Stimulated activated CD4-positive, alpha-beta T cell treated with anti-CD3 and anti-CD28 coated beads, Interleukin-12 subunit alpha, Interleukin-12 subunit beta, amount 100 ng/mL, for 4 hours (primary cell): ENCODE data around the gene ACR.
"Not testable (repeated sequence)": the region's sequence is repeated elsewhere in the genome, so short reads cannot be mapped to it uniquely, and the experiment has no call there.

Source experiments
- DNase-seq: peaks from one replicate; pipeline ENCODE4 v3.0.0-alpha.2; 2020

Gene ACR

DNA sequence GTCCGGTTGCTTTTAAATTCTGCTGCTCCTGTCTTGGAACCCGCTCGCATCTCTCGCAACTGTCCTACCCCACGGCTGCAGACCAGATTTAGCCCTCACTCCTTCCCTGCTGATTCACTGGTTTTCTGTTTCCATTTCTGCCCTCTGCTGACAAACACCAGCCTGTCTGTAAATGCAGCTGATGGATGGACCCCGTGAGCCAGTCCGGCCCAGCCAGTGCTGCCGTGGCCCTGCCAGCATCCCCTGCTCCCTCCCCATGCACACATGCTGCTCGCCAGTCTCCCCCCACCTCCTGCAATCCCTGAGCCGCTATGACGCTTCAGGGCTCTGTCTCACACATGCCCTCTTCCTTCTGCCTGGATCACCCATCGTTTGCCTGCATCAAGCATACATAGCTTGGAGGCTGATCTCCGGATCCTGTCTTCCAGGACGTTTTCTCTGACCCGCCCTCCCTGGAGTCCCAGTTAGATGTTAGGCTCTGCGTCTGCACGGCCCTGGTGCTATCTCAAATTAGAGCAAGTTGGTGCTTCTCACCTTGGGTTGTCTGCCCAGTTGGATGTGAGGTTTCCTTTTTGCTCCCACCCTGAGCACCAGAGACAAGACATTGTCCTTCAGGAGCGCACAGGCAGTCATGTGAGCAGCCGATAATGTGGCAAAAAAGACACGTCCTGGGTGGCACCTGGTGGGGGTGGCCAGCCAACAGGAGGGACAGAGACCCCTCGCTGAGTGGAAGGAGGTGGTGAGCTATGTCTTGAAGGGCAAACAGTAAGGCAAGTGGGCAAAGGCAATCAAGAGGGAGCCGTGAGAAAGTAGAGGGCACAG is 4.3 kb upstream of the ACR start:
- DNase-seq, result no peak

DNA sequence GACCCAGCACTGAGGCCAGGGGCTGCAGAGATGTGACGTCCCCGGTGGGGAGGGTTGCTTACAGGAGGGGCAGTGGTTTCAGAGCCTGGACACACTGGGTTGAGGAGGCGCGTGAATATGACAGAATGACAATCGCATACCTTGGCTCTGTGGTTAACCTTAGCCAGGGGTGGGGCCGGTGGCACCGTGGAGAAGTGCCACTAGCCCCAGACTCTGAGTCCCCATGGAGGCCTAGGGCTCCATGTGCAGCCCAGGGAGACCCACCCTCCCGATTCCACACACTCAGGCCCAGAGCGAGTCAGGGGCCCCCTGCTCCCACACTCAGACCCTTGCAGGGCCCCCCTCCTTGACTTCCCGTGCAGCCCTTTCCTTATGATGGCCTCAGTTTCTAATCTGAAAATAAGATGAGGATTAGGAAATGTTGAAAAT is 3.6 kb upstream of the ACR start:
- DNase-seq, result no peak

DNA sequence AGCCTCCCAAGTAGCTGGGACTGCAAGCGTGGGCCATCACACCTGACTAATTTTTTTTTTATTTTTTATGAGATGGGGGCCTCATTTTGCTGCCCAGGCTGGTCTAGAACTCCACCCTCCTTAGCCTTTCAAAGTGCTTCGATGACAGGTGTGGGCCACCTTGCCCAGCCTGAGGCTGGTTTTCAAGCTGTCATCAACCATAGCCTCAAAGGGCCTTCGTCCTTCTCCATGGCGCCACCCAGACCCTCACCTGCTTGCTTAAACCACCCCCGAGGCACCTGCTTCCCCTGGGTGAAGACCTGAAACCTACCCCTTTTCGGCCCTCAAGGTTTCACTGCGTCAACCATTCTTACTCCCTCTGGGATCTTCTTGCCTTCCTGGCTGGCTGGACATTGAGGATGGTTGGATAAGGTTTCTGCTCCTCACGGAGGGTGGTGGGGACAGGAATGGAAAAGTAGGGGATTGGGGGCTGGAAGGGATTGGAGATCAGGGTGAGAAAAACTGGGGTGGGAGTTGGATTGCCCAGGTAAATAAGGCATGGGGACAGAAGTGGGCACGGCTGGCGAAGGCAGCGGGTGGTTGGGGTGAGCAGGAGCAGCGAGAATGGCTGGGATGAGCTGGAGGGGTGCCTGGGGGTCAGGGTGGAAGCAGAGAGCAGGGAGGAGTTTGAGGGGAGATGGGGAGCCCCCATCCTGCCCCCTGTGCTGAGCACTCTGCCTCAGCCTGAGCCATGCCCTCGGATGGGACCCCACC is 2.8 kb upstream of the ACR start:
- no peak for DNase-seq

DNA sequence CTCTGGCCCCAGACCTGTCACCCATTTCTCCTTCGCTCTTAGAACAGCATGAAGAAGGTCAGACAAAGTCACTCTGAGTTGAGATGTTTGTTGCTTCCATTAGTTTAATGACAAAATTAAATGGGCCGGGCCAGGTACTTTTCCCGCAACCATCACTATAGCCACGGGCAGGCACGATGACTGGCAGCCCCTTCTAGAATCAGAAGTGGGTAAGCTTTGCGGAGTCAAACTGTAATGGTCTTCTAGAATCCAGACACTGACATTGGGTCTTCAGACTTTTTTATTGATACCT is 2.3 kb upstream of the ACR start:
- DNase-seq, result no peak

DNA sequence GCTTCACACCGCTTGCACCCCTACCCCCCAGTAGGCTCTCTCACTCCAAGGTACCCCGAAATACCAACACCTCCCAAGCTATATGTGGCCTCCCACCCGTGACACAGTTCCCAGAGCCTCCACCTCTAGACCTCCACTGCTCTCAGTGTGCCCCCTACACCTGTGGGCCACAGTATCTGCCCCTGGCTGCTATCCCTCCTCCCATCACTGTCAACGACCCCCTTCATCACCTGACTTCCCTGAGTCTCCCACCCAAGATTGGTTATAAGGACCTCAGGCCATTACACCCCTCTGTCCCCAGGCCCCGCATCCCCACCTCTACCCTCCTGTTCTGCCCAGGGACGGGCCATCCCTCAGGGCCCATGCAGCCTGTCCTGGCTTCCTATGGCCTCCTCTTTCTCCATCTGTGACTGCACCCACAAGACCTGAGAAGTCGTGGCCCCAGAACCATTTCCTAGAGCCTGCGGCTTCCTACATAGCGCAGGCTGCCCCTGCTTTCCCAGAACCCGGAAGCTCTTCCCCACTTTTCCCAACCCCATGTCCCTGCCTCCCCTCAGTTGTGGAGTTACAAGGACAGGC is 734 bp downstream of the ACR start:
- no peak for DNase-seq

DNA sequence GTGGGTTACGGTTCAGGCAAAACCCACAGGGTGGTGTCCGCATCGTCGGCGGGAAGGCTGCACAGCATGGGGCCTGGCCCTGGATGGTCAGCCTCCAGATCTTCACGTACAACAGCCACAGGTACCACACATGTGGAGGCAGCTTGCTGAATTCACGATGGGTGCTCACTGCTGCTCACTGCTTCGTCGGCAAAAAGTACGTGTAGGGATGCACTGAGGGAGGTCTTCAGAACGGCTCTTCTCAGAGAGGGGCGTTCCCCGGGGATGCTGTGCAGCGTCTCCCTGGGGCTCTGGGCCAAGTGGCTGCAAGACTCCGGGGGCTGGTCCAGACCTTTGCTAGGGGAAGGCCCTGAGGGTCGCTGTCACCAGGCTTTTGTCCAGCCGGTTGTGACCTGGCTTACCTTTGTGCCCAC is 1.3 kb downstream of the ACR start:
- no peak for DNase-seq

DNA sequence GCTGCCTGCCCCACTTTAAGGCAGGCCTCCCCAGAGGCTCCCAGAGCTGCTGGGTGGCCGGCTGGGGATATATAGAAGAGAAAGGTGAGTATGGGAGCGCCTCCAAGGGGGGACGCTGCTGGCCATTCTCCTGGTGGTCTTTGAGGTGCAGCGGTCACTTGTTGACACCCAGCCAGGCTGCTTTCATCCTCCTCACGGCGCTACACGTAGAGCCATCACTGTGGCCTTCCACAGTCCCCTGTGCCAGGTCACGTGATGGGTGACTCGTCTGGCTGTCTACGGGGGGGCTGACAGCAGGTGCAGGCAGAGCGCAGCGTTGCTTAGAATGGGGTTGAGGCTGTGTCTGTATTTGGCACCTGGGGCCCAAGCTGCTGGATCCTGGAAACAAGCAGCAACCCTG is 1.9 kb downstream of the ACR start:
- no peak for DNase-seq

DNA sequence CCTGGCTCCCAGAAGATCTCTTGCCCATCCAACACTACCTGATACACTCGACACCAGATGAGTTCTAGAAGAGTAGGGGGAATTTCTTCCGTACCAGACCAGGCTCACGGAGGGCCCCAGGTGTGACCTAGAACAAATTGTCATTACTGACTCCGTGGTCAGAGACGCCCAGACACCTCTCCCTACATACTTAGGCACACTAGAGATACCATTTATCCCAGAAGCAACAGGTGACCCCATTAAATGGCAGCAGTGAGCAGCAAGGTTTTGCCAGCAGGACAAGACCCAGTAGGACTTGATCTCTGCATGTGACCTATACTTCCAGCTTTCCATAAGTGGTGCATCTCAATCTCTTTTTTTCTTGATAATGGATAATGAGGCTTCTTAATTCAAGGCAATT is 2.7 kb downstream of the ACR start:
- not testable (repeated sequence) for DNase-seq

DNA sequence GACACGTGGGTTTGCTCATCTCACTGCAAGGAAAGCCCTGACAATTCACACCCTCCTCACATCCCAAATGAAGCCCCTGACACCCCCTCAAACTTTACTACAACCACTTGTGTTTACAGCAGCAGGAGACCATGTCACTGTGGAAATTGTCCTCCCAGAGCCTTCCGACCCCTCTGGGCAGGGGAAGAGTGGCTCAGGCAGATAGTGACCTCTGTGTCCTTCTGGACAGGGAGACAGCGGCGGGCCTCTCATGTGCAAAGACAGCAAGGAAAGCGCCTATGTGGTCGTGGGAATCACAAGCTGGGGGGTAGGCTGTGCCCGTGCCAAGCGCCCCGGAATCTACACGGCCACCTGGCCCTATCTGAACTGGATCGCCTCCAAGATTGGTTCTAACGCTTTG is 6.4 kb downstream of the ACR start:
- DNase-seq, result not testable (repeated sequence)

DNA sequence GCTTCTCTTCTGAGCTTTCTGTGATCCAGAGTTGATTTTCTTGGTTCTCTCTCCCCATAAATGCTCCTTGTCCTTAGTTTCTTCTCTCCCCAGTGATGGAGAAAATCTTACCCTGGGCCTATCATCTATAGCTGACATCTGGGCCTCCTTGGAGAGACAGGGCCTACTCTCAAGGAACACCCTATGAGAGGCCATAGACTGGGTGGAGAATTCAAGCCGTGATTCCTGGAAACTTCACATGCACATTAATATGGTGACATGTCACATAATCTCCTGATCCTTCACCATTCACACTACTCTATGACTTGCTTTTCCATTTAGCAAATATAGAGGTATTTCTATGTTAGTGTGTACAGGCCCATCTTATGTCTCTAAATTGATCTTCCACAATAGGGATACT is 9.5 kb downstream of the ACR start:
- not testable (repeated sequence) for DNase-seq

DNA sequence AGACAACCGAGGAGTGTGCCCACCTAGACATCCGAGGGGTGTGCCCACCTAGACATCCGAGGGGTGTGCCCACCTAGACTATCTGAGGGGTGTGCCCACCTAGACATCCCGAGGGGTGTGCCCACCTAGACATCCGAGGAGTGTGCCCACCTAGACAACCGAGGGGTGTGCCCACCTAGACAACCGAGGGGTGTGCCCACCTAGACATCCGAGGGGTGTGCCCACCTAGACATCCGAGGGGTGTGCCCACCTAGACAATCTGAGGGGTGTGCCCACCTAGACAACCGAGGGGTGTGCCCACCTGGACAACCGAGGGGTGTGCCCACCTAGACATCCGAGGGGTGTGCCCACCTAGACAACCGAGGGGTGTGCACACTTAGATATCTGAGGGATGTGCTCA is 10.6 kb downstream of the ACR start:
- DNase-seq, result not testable (repeated sequence)

DNA sequence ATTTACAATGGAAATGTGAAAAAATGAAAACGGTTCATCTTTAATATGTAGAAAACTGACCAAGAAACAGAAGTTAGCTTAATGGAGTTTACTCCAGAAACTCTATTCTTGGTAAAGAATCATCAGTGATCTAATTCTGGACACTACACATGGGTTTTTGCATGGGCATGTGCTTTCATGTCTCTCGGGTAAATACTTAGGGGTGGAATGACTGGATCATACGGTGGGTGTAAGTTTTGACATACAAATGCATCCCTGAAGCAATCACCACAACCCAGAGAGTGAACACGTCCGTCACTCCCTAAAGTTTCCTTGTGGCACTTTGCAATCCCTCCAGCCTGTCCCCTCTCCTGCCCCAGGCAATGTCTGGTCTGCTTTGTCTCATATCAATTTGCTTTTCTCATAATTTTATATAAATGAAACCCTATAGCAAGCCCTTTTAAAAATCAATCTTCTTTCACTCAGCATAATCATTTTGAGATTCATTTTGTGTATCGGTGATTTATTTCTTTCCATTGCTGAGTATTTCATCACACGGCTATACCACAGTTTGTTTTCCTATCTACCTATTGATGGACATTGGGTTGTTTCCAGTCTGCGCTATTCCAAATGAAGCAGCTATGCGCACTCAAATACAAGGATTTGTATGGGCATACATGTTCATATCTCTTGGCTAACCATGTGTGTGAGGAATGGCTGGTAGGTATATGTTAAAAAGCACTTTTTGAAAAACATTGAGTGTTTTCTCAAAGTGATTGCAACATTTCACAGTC is 11.5 kb downstream of the ACR start:
- not testable (repeated sequence) for DNase-seq

DNA sequence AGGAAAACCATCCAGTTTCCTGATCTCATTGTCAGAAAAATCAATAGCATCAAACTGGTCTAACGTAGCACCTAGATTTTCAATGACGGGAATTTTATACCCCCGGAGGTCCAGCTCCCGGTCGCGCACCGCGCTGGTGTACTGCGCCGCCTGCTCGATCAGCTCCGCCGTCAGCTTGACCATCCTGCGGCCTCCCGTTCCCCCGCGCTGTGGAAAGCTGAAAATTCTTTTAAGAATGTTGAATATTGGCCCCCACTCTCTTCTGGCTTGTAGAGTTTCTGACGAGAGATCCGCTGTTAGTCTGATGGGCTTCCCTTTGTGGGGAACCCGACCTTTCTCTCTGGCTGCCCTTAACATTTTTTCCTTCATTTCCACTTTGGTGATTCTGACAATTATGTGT is 17.2 kb downstream of the ACR start:
- DNase-seq, result not testable (repeated sequence)

DNA sequence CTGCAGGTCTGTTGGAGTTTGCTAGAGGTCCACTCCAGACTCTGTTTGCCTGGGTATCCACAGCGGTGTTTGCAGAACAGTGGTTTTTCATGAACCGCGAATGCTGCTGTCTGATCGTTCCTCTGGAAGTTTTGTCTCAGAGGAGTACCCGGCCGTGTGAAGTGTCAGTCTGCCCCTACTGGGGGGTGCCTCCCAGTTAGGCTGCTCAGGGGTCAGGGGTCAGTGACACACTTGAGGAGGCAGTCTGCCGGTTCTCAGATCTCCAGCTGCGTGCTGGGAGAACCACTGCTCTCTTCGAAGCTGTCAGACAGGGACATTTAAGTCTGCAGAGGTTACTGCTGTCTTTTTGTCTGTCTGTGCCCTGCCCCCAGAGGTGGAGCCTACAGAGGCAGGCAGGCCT is 18.4 kb downstream of the ACR start:
- DNase-seq, result not testable (repeated sequence)

DNA sequence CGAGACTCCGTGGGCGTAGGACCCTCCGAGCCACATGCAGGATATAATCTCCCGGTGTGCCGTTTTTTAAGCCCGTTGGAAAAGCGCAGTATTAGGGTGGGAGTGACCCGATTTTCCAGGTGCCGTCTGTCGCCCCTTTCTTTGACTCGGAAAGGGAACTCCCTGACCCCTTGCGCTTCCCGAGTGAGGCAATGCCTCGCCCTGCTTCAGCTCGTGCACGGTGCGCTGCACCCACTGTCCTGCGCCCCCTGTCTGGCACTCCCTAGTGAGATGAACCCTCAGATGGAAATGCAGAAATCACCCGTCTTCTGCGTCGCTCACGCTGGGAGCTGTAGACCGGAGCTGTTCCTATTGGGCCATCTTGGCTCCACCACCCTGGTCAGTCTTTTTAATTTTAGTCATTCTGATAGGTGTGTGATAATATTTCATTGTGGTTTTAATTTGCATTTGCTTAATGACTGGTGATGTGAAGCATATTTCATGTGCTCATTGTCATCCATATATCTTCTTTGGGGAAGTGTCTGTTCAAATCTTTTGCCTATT is 19.0 kb downstream of the ACR start:
- DNase-seq, result peak; percentile 44

DNA sequence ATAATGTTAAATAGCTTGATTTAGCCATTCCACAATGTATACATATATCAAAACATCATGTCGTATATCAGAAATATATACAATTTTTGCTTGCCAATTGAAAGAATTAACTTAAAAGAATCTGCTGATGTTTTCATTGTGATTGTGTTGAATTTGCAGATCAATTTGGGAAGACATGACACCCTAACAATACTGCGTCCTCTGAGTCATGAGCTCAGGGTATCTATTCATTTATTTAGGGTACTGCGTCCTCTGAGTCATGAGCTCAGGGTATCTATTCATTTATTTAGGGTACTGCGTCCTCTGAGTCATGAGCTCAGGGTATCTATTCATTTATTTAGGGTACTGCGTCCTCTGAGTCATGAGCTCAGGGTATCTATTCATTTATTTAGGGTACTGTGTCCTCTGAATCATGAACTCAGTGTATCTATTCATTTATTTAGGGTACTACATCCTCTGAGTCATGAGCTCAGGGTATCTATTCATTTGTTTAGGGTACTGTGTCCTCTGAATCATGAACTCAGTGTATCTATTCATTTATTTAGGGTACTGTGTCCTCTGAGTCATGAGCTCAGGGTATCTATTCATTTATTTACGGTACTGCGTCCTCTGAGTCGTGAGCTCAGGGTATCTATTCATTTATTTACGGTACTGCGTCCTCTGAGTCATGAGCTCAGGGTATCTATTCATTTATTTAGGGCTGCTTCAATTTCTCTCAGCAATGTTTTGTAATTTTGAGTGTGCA is 21.8 kb downstream of the ACR start:
- not testable (repeated sequence) for DNase-seq

DNA sequence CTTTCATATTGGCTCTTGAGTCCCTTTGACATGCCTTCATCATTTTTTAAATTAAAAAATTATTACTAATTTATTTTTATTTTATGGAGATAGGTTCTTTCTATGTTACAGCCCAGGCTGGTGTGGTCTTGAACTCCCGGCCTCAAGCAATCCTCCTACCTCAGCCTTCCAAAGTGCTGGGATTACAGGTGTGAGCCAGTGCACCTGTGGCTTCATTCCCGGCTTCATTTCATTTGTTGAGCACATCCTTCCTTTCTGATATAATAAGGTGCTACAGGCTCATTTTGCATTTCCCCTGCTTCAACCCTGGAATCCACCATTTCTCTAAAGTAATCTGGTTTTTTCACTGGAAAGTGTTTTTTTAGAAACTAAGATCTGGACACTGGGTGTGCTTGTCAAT is 23.8 kb downstream of the ACR start:
- DNase-seq, result not testable (repeated sequence)

DNA sequence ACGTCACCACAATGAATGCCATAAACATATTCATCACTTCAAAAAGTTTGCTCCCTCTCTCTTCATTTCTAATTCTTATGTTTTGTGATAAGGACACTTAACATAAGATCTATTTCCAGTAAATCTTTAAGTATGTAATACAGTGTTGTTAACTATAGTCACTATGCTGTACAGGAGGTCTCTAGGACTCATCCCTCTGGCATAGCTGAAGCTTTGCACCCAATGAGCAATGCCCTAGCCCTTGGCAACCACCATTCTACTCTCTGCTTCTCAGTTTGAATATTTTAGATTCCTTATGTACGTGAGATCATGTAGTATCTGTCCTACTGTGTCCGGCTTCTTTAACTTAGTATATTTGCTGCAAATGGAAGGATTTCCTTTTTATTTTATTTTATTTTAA is 26.3 kb downstream of the ACR start:
- not testable (repeated sequence) for DNase-seq

DNA sequence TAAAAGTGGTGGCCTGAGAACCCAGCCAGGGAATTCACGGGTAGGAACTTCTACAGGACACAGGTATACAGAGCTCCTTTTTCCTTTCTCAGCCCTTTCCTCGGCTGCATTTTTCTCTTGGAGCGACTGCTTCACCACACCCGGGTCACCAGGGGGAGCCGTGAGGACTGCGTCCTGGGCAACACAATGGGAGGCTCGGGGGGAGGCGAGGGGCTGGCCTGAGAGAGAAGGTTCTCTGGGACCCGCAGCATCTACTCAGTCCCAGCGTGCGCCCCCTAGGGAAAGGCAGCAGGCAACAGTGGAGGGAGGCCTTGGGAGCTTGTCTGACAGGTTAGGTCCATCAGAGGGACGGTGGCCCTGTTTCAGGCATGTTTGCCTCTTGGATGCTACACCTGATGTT is 37.1 kb downstream of the ACR start:
- not testable (repeated sequence) for DNase-seq

DNA sequence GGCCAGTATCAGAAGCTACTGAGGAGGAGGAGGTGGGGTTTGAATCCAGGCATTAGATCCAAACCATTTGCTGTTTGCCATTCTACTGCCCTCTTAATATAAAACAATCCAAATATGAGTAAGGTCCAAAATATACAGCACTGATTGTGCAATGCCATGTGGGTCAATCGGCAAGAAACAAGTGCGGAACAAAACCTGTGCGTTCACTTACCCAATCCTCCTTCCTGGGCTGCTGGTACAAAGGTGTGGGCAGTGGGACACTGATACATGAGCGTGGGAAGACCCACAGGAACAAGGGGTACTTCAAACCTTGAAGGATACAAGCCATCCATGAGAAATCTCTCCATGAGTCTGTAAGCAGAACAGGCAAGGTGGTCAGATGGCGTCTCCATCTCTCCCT is 39.6 kb downstream of the ACR start:
- not testable (repeated sequence) for DNase-seq

DNA sequence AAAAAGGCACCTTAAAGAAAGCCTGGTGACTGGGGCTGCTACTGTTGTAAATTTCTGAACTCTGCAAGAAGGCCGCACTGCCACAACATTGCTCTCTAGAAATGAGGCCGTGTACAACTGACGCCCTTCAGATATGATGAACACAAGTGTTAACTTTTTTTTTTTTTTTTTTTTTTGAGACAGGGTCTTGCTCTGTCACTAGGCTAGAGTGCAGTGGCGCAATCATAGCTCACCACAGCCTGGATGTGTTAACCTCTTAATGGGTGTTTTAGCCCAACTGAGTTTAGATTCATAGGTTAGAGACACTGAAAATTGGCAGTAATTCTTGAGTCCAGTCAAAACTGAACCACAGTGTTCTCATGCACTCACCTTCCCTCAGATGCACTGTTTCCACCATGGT is 42.2 kb downstream of the ACR start:
- DNase-seq, result not testable (repeated sequence)

DNA sequence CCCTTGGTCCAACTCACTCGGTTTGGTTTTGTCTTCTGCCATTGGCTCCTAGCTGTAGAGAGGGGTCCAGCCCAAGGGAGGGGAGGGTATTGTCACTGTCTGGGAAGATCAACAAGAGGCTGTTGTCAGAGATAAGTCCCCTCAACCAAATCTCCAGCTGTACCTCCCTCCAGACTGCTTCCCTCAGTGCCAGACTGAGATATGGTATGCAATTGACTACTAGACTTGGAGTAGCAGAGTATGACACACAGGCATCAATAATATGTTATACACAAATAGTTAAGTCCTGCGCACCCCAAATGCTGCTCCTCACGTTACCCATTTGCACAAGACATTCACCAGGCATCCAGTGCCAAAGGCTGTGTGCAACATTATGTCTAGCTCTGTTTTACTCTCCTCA is 44.2 kb downstream of the ACR start:
- DNase-seq, result not testable (repeated sequence)
